HCT116 (cell line): Measurements from ENCODE around the gene MRPS23.

Experiments
- ATF3 ChIP-seq: IDR thresholded peaks from 2 replicates; pipeline ENCODE4 v1.6.1; 2012
- EGR1 ChIP-seq: IDR thresholded peaks from 2 replicates; pipeline ENCODE4 v1.6.1; 2012; ENCODE audit warnings: low read depth
- EZH2 ChIP-seq: fragments of 200-600 bp; sonication (generic); IDR thresholded peaks from 2 replicates; pipeline ENCODE4 v1.6.1; 2017; ENCODE audit warnings: antibody characterized with exemption, mixed run types
- EZH2phosphoT487 ChIP-seq: fragments of 200-600 bp; IDR thresholded peaks from 2 replicates; pipeline ENCODE4 v1.6.1; 2018; ENCODE audit warnings: antibody characterized with exemption, borderline replicate concordance
- JUND ChIP-seq: IDR thresholded peaks from 2 replicates; pipeline ENCODE4 v1.6.1; 2012
- MAX ChIP-seq: IDR thresholded peaks from 2 replicates; pipeline ENCODE4 v1.6.1; 2012
- POLR2A ChIP-seq: IDR thresholded peaks from 2 replicates; pipeline ENCODE4 v1.7.0; 2011; ENCODE audit warnings: borderline replicate concordance; ENCODE audit not compliant: insufficient read depth, insufficient read length; ENCODE audit errors: extremely low read depth
- POLR2AphosphoS5 ChIP-seq: IDR thresholded peaks from 2 replicates; pipeline ENCODE4 v1.6.1; 2011; ENCODE audit warnings: mild to moderate bottlenecking, low read depth, low read length, moderate library complexity
- SIN3A ChIP-seq: IDR thresholded peaks from 2 replicates; pipeline ENCODE4 v1.6.1; 2012; ENCODE audit warnings: low read depth
- SRF ChIP-seq: IDR thresholded peaks from 2 replicates; pipeline ENCODE4 v1.6.1; 2012; ENCODE audit warnings: low read depth
- YY1 ChIP-seq: IDR thresholded peaks from 2 replicates; pipeline ENCODE4 v1.6.1; 2011; ENCODE audit warnings: low read length, low read depth, moderate library complexity, mild to moderate bottlenecking; ENCODE audit not compliant: insufficient replicate concordance; ENCODE audit errors: extremely low read depth
- TF ChIP-seq, protein P1 (sequence below): IDR thresholded peaks from 2 replicates; pipeline ENCODE4 v1.6.1; 2012; ENCODE audit warnings: low read depth
- TF ChIP-seq, protein P2 (sequence below), 3 experiments: fragments of 200-600 bp in 1 of 3; sonication (generic) in 1 of 3; IDR thresholded peaks in 2 of 3; conservative IDR thresholded peaks in 1 of 3; 2 replicates each; pipeline ENCODE4 v1.5.1; 2012 to 2017; ENCODE audit warnings: low read depth in 2 of 3, low read length in 2 of 3, antibody characterized with exemption in 1 of 3, borderline replicate concordance in 1 of 3, control low read depth in 1 of 3, mild to moderate bottlenecking in 1 of 3, mixed read lengths in 1 of 3, mixed run types in 1 of 3, moderate library complexity in 1 of 3; ENCODE audit not compliant: insufficient read depth in 1 of 3

GRCh38 chr17:57801044-57801711, 48.7 kb downstream of the MRPS23 start:
- TF ChIP-seq POLR2AphosphoS5 (no peak), POLR2A (no peak), EZH2 (no peak), JUND (no peak), YY1 (no peak), ATF3 (no peak), EGR1 (no peak), EZH2phosphoT487 (no peak), SRF (no peak), MAX (no peak), SIN3A (no peak)
- TF ChIP-seq, protein P1, sequence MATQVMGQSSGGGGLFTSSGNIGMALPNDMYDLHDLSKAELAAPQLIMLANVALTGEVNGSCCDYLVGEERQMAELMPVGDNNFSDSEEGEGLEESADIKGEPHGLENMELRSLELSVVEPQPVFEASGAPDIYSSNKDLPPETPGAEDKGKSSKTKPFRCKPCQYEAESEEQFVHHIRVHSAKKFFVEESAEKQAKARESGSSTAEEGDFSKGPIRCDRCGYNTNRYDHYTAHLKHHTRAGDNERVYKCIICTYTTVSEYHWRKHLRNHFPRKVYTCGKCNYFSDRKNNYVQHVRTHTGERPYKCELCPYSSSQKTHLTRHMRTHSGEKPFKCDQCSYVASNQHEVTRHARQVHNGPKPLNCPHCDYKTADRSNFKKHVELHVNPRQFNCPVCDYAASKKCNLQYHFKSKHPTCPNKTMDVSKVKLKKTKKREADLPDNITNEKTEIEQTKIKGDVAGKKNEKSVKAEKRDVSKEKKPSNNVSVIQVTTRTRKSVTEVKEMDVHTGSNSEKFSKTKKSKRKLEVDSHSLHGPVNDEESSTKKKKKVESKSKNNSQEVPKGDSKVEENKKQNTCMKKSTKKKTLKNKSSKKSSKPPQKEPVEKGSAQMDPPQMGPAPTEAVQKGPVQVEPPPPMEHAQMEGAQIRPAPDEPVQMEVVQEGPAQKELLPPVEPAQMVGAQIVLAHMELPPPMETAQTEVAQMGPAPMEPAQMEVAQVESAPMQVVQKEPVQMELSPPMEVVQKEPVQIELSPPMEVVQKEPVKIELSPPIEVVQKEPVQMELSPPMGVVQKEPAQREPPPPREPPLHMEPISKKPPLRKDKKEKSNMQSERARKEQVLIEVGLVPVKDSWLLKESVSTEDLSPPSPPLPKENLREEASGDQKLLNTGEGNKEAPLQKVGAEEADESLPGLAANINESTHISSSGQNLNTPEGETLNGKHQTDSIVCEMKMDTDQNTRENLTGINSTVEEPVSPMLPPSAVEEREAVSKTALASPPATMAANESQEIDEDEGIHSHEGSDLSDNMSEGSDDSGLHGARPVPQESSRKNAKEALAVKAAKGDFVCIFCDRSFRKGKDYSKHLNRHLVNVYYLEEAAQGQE, result no peak
- TF ChIP-seq, protein P2, sequence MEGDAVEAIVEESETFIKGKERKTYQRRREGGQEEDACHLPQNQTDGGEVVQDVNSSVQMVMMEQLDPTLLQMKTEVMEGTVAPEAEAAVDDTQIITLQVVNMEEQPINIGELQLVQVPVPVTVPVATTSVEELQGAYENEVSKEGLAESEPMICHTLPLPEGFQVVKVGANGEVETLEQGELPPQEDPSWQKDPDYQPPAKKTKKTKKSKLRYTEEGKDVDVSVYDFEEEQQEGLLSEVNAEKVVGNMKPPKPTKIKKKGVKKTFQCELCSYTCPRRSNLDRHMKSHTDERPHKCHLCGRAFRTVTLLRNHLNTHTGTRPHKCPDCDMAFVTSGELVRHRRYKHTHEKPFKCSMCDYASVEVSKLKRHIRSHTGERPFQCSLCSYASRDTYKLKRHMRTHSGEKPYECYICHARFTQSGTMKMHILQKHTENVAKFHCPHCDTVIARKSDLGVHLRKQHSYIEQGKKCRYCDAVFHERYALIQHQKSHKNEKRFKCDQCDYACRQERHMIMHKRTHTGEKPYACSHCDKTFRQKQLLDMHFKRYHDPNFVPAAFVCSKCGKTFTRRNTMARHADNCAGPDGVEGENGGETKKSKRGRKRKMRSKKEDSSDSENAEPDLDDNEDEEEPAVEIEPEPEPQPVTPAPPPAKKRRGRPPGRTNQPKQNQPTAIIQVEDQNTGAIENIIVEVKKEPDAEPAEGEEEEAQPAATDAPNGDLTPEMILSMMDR (IDR thresholded peaks at IDR 0.05 in 2 of 3, conservative IDR thresholded peaks at IDR 0.05 in 1 of 3; ENCODE audit: borderline replicate concordance in 1 of 3, insufficient read depth in 1 of 3, low read depth in 2 of 3, low read length in 2 of 3), result no peak
